Measurements from ENCODE around the gene RNFT2. TPM values are rescaled to one million over a fixed set of nuclear protein-coding genes. Genes with fewer than 3 reads are reported as not detected.
"Not testable (repeated sequence)": the region's sequence is repeated elsewhere in the genome, so short reads cannot be mapped to it uniquely, and the experiment has no call there.

The RNFT2 gene
- total RNA-seq, 1 experiment from 2014 or later = 12.3 TPM

DNA sequence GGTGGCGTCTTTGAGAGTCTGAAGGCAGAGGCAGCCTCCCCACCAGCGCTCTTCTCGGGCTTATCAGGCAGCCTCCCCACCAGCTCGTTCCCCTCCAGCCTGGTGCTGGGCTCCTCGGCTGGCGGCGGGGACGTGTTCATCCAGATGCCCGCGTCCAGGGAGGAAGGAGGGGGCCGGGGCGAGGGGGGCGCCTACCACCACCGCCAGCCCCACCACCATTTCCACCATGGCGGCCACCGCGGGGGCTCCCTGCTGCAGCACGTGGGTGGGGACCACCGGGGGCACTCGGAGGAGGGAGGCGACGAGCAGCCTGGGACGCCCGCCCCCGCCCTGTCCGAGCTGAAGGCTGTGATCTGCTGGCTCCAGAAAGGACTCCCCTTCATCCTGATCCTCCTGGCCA, 11.8 kb downstream of the RNFT2 start:
- TF ChIP-seq CTCF (IDR thresholded peaks at IDR 0.05) (no peak), REST (IDR thresholded peaks at IDR 0.05; ENCODE audit: insufficient read depth in 1 of 2, low read depth in 2 of 2, low read length in 1 of 2) (no peak), SIN3A (IDR thresholded peaks at IDR 0.05; ENCODE audit: borderline replicate concordance, insufficient read depth, low read depth, low read length) (no peak), TCF7L2 (IDR thresholded peaks at IDR 0.05; ENCODE audit: low read depth, low read length) (no peak), POLR2AphosphoS5 (IDR thresholded peaks at IDR 0.05; ENCODE audit: low read depth, low read length) (no peak)
- no peak for ATAC-seq
- H3K4me1 ChIP-seq (ENCODE audit: control insufficient read depth, insufficient read depth, low read length) = no peaks in the 10 kb centered on the region
- ChIA-PET CTCF (no interaction called here), POLR2A (interaction anchor here (0.5 kb wide), 1 partner anchor 10 kb away, joined by 3 read pairs; no protein-coding TSS in a partner anchor)
- H3K27ac ChIP-seq (ENCODE audit: low read length) = no peak overlapping the region
- BruUV-seq (replicated peaks) = no TSS peak
- DNase-seq (ENCODE audit: low read depth, low spot score) = no peak
- H3K4me3 ChIP-seq (ENCODE audit: low read depth in 2 of 2, low read length in 2 of 2) = no peak overlapping the region
- H3K27me3 ChIP-seq (ENCODE audit: control insufficient read depth, insufficient read depth, low read length) = no peaks in the 10 kb centered on the region
- in situ Hi-C loops (cut with HindIII; ENCODE audit: low pct_unique_long_range_greater_than_20kb, low sequenced_read_pairs) (no loop called here), intact Hi-C loops (cut with micrococcal nuclease; ENCODE audit: unreplicated experiment) (no loop called here)
- no peaks in the 10 kb centered on the region for H3K9me3 ChIP-seq (ENCODE audit: control insufficient read depth, insufficient read depth, low read depth, low read length)
- no peaks in the 10 kb centered on the region for H3K36me3 ChIP-seq (ENCODE audit: control insufficient read depth, insufficient read depth, low read length)

- ATAC-seq (no peak), DNase-seq (ENCODE audit: low read depth, low spot score) (no peak)
- intact Hi-C loops (cut with micrococcal nuclease; ENCODE audit: unreplicated experiment) = no loop called here
- in situ Hi-C loops (cut with HindIII; ENCODE audit: low pct_unique_long_range_greater_than_20kb, low sequenced_read_pairs) = no loop called here
- no peak overlapping the region for H3K4me3 ChIP-seq (ENCODE audit: low read depth in 2 of 2, low read length in 2 of 2)
- no peaks in the 10 kb centered on the region for H3K4me1 ChIP-seq (ENCODE audit: control insufficient read depth, insufficient read depth, low read length)
- ChIA-PET CTCF (no interaction called here), POLR2A (no interaction called here)
- BruUV-seq (replicated peaks) = no TSS peak
- H3K27me3 ChIP-seq (ENCODE audit: control insufficient read depth, insufficient read depth, low read length) = no peaks in the 10 kb centered on the region
- no peak for TF ChIP-seq SIN3A (IDR thresholded peaks at IDR 0.05; ENCODE audit: borderline replicate concordance, insufficient read depth, low read depth, low read length)
- TF ChIP-seq TCF7L2 (IDR thresholded peaks at IDR 0.05; ENCODE audit: low read depth, low read length) = no peak
- TF ChIP-seq REST (IDR thresholded peaks at IDR 0.05; ENCODE audit: insufficient read depth in 1 of 2, low read depth in 2 of 2, low read length in 1 of 2) = no peak
- no peak for TF ChIP-seq POLR2AphosphoS5 (IDR thresholded peaks at IDR 0.05; ENCODE audit: low read depth, low read length)
- TF ChIP-seq CTCF (IDR thresholded peaks at IDR 0.05) = no peak
- no peaks in the 10 kb centered on the region for H3K9me3 ChIP-seq (ENCODE audit: control insufficient read depth, insufficient read depth, low read depth, low read length)
- H3K36me3 ChIP-seq (ENCODE audit: control insufficient read depth, insufficient read depth, low read length) = no peaks in the 10 kb centered on the region
- H3K27ac ChIP-seq (ENCODE audit: low read length) = no peak overlapping the region
Measured at GRCh38 chr12:116750298-116750697, 12.2 kb downstream of the RNFT2 start.

GRCh38 chr12:116754097-116754496, 16.0 kb downstream of the RNFT2 start:
- ATAC-seq; DNase-seq (ENCODE audit: low read depth, low spot score); H3K4me1 ChIP-seq (ENCODE audit: control insufficient read depth, insufficient read depth, low read length); in situ Hi-C loops (cut with HindIII; ENCODE audit: low pct_unique_long_range_greater_than_20kb, low sequenced_read_pairs); H3K27me3 ChIP-seq (ENCODE audit: control insufficient read depth, insufficient read depth, low read length); H3K4me3 ChIP-seq (ENCODE audit: low read depth in 2 of 2, low read length in 2 of 2); H3K9me3 ChIP-seq (ENCODE audit: control insufficient read depth, insufficient read depth, low read depth, low read length); POLR2A ChIA-PET; H3K27ac ChIP-seq (ENCODE audit: low read length); CTCF ChIA-PET; H3K36me3 ChIP-seq (ENCODE audit: control insufficient read depth, insufficient read depth, low read length); BruUV-seq (replicated peaks); intact Hi-C loops (cut with micrococcal nuclease; ENCODE audit: unreplicated experiment): not testable (repeated sequence)

DNA sequence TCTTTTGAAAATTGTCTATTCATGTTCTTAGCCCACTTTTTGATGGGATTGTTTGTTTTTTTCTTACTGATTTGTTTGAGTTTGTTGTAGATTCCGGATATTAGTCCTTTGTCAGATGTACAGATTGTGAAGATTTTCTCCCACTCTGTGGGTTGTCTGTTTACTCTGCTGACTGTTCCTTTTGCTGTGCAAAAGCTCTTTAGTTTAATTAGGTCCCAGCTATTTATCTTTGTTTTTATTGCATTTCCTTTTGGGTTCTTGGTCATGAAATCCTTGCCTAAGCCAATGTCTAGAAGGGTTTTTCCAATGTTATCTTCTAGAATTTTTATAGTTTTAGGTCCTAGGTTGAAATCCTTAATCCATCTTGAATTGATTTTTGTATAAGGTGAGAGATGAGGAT, 16.7 kb downstream of the RNFT2 start:
- H3K4me1 ChIP-seq (ENCODE audit: control insufficient read depth, insufficient read depth, low read length); H3K27ac ChIP-seq (ENCODE audit: low read length); BruUV-seq (replicated peaks); POLR2A ChIA-PET; in situ Hi-C loops (cut with HindIII; ENCODE audit: low pct_unique_long_range_greater_than_20kb, low sequenced_read_pairs); H3K9me3 ChIP-seq (ENCODE audit: control insufficient read depth, insufficient read depth, low read depth, low read length); intact Hi-C loops (cut with micrococcal nuclease; ENCODE audit: unreplicated experiment); DNase-seq (ENCODE audit: low read depth, low spot score); CTCF ChIA-PET; ATAC-seq; H3K4me3 ChIP-seq (ENCODE audit: low read depth in 2 of 2, low read length in 2 of 2); H3K36me3 ChIP-seq (ENCODE audit: control insufficient read depth, insufficient read depth, low read length); H3K27me3 ChIP-seq (ENCODE audit: control insufficient read depth, insufficient read depth, low read length): not testable (repeated sequence)

Data from Panc1 (cell line).